ENCODE measurements around the gene BIN1.

DNA sequence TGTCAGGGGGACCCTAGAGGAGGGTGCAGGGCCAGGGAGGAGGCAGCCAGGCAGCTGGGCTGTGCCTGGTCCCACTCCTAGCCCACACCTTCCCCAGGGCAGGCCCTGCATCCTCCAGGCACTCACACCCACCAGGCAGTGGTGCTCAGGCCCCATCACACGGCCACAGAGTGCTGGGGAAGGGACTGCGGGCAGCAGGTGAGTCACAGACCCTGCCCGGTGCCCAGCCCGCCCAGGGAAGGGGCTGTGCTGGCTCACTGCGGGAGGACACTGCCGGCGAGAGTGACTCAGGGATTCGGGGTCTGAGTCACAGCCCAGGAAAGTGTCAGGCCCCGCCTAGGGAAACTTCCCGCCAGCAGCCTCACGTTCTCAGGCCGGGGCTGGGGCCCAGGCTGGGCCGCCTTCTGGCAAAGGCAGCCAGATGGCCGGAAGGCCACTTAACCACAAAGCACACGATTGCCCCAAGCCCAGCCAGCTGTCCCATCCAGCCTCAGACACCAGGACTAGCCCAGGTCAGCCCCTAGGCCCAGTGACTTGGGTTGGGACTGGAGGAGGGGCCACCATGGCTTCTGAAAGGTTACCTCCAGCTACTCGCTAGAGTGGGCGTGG lies 42.2 kb downstream of the BIN1 start:
- TF ChIP-seq TAF1 (IDR thresholded peaks at IDR 0.05; ENCODE audit: borderline replicate concordance, insufficient read depth, low read length) (no peak), POLR2AphosphoS5 (IDR thresholded peaks at IDR 0.05; ENCODE audit: low read depth, low read length) (no peak; the same call in 1 of the 2 replicates), FOXP2 (optimal IDR thresholded peaks at IDR 0.05; ENCODE audit: borderline replicate concordance, extremely low read depth, extremely low read length, insufficient read depth) (no peak)
- TF ChIP-seq, protein P1, sequence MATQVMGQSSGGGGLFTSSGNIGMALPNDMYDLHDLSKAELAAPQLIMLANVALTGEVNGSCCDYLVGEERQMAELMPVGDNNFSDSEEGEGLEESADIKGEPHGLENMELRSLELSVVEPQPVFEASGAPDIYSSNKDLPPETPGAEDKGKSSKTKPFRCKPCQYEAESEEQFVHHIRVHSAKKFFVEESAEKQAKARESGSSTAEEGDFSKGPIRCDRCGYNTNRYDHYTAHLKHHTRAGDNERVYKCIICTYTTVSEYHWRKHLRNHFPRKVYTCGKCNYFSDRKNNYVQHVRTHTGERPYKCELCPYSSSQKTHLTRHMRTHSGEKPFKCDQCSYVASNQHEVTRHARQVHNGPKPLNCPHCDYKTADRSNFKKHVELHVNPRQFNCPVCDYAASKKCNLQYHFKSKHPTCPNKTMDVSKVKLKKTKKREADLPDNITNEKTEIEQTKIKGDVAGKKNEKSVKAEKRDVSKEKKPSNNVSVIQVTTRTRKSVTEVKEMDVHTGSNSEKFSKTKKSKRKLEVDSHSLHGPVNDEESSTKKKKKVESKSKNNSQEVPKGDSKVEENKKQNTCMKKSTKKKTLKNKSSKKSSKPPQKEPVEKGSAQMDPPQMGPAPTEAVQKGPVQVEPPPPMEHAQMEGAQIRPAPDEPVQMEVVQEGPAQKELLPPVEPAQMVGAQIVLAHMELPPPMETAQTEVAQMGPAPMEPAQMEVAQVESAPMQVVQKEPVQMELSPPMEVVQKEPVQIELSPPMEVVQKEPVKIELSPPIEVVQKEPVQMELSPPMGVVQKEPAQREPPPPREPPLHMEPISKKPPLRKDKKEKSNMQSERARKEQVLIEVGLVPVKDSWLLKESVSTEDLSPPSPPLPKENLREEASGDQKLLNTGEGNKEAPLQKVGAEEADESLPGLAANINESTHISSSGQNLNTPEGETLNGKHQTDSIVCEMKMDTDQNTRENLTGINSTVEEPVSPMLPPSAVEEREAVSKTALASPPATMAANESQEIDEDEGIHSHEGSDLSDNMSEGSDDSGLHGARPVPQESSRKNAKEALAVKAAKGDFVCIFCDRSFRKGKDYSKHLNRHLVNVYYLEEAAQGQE (IDR thresholded peaks at IDR 0.05; ENCODE audit: insufficient read depth in 1 of 2, low read depth in 2 of 2, low read length in 2 of 2) = no peak

Measured in PFSK-1 (cell line).